ENCODE data around the gene HADHB. TPM values are rescaled to one million over a fixed set of nuclear protein-coding genes. Genes with fewer than 3 reads are reported as not detected.
A peak's percentile ranks its signal among the peaks of the same experiment; 100 is the strongest.

HADHB gene
- total and polyA plus RNA-seq, 2 of the 13 experiments (the other 11 are each of a cell fraction or from before 2014, with no cell fraction given): 112 to 238 TPM

DNA sequence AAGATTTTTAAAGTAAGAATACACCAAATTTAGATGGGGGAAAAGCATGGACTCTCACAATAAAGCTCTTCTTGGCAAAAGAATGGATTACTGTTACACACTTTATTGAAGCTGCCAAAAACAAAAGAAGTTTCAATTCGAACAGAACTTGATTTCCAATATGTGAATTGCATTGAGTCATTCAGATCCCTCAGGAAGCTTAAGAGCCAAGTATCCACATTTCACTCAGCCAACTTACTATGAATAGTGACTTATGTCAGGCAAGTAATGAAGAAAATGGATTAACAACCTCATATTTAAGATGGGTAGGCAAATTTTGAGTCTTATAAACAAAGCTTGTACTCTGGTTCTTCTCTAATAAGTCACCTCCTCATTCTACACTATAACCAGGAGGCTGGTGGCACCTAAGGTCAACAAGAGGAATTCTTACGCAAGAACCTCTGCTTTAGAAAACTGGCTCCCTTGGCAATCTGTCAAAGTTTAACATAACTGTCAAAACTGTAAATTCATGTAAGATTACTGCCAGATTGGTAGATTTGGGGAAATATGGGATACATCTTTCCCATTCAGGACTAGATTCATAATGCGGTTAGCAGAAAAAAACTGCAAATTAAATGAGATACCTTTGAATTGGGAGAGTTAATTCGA lies 6.3 kb upstream of the HADHB start (continued):
- TF ChIP-seq SUZ12 (IDR thresholded peaks at IDR 0.05; ENCODE audit: low read depth, low read length): no peak
- TF ChIP-seq MEIS1 (CRISPR knock-in tag; IDR thresholded peaks at IDR 0.05; ENCODE audit: borderline replicate concordance): 0 out of 2 replicates have a peak, but pooled peaks have one; percentile 43
- TF ChIP-seq, protein P1, sequence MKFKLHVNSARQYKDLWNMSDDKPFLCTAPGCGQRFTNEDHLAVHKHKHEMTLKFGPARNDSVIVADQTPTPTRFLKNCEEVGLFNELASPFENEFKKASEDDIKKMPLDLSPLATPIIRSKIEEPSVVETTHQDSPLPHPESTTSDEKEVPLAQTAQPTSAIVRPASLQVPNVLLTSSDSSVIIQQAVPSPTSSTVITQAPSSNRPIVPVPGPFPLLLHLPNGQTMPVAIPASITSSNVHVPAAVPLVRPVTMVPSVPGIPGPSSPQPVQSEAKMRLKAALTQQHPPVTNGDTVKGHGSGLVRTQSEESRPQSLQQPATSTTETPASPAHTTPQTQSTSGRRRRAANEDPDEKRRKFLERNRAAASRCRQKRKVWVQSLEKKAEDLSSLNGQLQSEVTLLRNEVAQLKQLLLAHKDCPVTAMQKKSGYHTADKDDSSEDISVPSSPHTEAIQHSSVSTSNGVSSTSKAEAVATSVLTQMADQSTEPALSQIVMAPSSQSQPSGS (CRISPR knock-in tag; IDR thresholded peaks at IDR 0.05): no peak
- 0 out of 2 replicates have a peak, but pooled peaks have one; percentile 39 for TF ChIP-seq ZNF850 (CRISPR knock-in tag; conservative IDR thresholded peaks at IDR 0.05)
- TF ChIP-seq, protein P2, sequence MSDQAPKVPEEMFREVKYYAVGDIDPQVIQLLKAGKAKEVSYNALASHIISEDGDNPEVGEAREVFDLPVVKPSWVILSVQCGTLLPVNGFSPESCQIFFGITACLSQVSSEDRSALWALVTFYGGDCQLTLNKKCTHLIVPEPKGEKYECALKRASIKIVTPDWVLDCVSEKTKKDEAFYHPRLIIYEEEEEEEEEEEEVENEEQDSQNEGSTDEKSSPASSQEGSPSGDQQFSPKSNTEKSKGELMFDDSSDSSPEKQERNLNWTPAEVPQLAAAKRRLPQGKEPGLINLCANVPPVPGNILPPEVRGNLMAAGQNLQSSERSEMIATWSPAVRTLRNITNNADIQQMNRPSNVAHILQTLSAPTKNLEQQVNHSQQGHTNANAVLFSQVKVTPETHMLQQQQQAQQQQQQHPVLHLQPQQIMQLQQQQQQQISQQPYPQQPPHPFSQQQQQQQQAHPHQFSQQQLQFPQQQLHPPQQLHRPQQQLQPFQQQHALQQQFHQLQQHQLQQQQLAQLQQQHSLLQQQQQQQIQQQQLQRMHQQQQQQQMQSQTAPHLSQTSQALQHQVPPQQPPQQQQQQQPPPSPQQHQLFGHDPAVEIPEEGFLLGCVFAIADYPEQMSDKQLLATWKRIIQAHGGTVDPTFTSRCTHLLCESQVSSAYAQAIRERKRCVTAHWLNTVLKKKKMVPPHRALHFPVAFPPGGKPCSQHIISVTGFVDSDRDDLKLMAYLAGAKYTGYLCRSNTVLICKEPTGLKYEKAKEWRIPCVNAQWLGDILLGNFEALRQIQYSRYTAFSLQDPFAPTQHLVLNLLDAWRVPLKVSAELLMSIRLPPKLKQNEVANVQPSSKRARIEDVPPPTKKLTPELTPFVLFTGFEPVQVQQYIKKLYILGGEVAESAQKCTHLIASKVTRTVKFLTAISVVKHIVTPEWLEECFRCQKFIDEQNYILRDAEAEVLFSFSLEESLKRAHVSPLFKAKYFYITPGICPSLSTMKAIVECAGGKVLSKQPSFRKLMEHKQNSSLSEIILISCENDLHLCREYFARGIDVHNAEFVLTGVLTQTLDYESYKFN (CRISPR knock-in tag; conservative IDR thresholded peaks at IDR 0.05): peak; percentile 59
- TF ChIP-seq EHMT2 (IDR thresholded peaks at IDR 0.05; ENCODE audit: borderline replicate concordance, low read depth, low read length): peak; percentile 31; the same call in 1 of the 2 replicates
- TF ChIP-seq FOXO1 (CRISPR knock-in tag; IDR thresholded peaks at IDR 0.05): peak; percentile 64
- TF ChIP-seq ZNF816 (CRISPR knock-in tag; IDR thresholded peaks at IDR 0.05; ENCODE audit: borderline replicate concordance): 0 out of 2 replicates have a peak, but pooled peaks have one; percentile 61
- TF ChIP-seq IRF2 (CRISPR knock-in tag; IDR thresholded peaks at IDR 0.05): peak; percentile 52; the same call in 1 of the 2 replicates
- TF ChIP-seq ZBTB37 (CRISPR knock-in tag; IDR thresholded peaks at IDR 0.05): 0 out of 2 replicates have a peak, but pooled peaks have one; percentile 42
- peak; percentile 33; the same call in 1 of the 2 replicates for TF ChIP-seq SIX1 (CRISPR knock-in tag; IDR thresholded peaks at IDR 0.05; ENCODE audit: borderline replicate concordance)
- peak in 1 of 2 experiments; percentile 39; a peak in 1 of 4 replicates for TF ChIP-seq KLF16 (CRISPR knock-in tag; IDR thresholded peaks at IDR 0.05)
- peak; percentile 25; the same call in 1 of the 2 replicates for TF ChIP-seq YEATS2 (CRISPR knock-in tag; IDR thresholded peaks at IDR 0.05; ENCODE audit: borderline replicate concordance)
- peak; percentile 99 for TF ChIP-seq CEBPB (IDR thresholded peaks at IDR 0.05; ENCODE audit: borderline replicate concordance, low read depth, low read length)
- TF ChIP-seq AKNA (CRISPR knock-in tag; IDR thresholded peaks at IDR 0.05; ENCODE audit: borderline replicate concordance): no peak
